WTC11 (cell line): Measurements from ENCODE around the gene MTX2. TPM values are rescaled to one million over a fixed set of nuclear protein-coding genes. Genes with fewer than 3 reads are reported as not detected.

ENCODE experiments used
- ATAC-seq: fragments of 200-7000 bp; cut with Tn5 transposase; 2 replicates; pipeline ENCODE4 v1.10.0; 2021; ENCODE audit warnings: mild to moderate bottlenecking, moderate library complexity
- CTCF ChIA-PET: fragments of 300-600 bp; sonication (Branson Sonifier 250); formaldehyde crosslinking; loops from one replicate; lab custom pipeline; 2021; ENCODE audit warnings: antibody characterized with exemption; lab: Charles Lee
- POLR2A ChIA-PET: fragments of 350-600 bp; sonication (Branson Sonifier 250); formaldehyde crosslinking; loops from one replicate; lab custom pipeline; 2021; ENCODE audit warnings: antibody characterized with exemption; lab: Charles Lee
- DNase-seq: peaks from one replicate; pipeline ENCODE4 v3.0.0; 2021; ENCODE audit warnings: low spot score
- H3K27ac Mint-ChIP-seq: 2 replicates; pipeline ENCODE4 v1.8.0; 2021; ENCODE audit warnings: mixed read lengths
- H3K27me3 Mint-ChIP-seq: 2 replicates; pipeline ENCODE4 v1.8.0; 2021; ENCODE audit warnings: low read depth, mild to moderate bottlenecking, moderate library complexity, mixed read lengths
- H3K36me3 Mint-ChIP-seq: 2 replicates; pipeline ENCODE4 v1.8.0; 2021; ENCODE audit warnings: mixed read lengths
- H3K4me1 Mint-ChIP-seq: 2 replicates; pipeline ENCODE4 v1.8.0; 2022; ENCODE audit warnings: mixed read lengths
- H3K4me3 Mint-ChIP-seq: 2 replicates; pipeline ENCODE4 v1.8.0; 2021; ENCODE audit warnings: mild to moderate bottlenecking, moderate library complexity, mixed read lengths
- H3K9me3 Mint-ChIP-seq: 2 replicates; pipeline ENCODE4 v1.8.0; 2021; ENCODE audit warnings: mixed read lengths
- ATF1 ChIP-seq: sonication (generic); formaldehyde crosslinking; IDR thresholded peaks from 2 replicates; pipeline ENCODE4 v1.8.1; 2023; ENCODE audit warnings: mild to moderate bottlenecking, moderate library complexity, missing genetic modification reagents
- ATF2 ChIP-seq: sonication (generic); formaldehyde crosslinking; IDR thresholded peaks from 2 replicates; pipeline ENCODE4 v1.8.1; 2022; ENCODE audit warnings: low read depth, missing genetic modification reagents, borderline replicate concordance
- ATF3 ChIP-seq: sonication (generic); formaldehyde crosslinking; conservative IDR thresholded peaks from 2 replicates; pipeline ENCODE4 v1.8.1; 2022; ENCODE audit warnings: mild to moderate bottlenecking, missing genetic modification reagents
- ATF6 ChIP-seq: sonication (generic); formaldehyde crosslinking; IDR thresholded peaks from 2 replicates; pipeline ENCODE4 v1.8.1; 2023; ENCODE audit warnings: mild to moderate bottlenecking, missing genetic modification reagents
- CREB1 ChIP-seq: sonication (generic); formaldehyde crosslinking; IDR thresholded peaks from 2 replicates; pipeline ENCODE4 v1.8.0; 2023; ENCODE audit warnings: mild to moderate bottlenecking, missing genetic modification reagents
- CTCF ChIP-seq: fragments of 200-600 bp; IDR thresholded peaks from 2 replicates; pipeline ENCODE4 v1.8.0; 2022; ENCODE audit warnings: antibody characterized with exemption
- ELF4 ChIP-seq: sonication (generic); formaldehyde crosslinking; IDR thresholded peaks from 2 replicates; pipeline ENCODE4 v1.8.1; 2022; ENCODE audit warnings: low read depth, mild to moderate bottlenecking, moderate library complexity, missing genetic modification reagents
- EMX1 ChIP-seq: fragments of 250-450 bp; sonication (Bioruptor Pico); IDR thresholded peaks from 2 replicates; pipeline ENCODE4 v1.8.0; 2021; ENCODE audit warnings: mild to moderate bottlenecking
- ERG ChIP-seq: fragments of 250-450 bp; sonication (Bioruptor Pico); IDR thresholded peaks from 2 replicates; pipeline ENCODE4 v1.8.0; 2021; ENCODE audit warnings: mild to moderate bottlenecking
- FOXJ3 ChIP-seq: sonication (generic); formaldehyde crosslinking; IDR thresholded peaks from 2 replicates; pipeline ENCODE4 v1.9.0; 2021; ENCODE audit warnings: missing genetic modification reagents, mild to moderate bottlenecking, borderline replicate concordance
- FOXK1 ChIP-seq: sonication (generic); formaldehyde crosslinking; IDR thresholded peaks from 2 replicates; pipeline ENCODE4 v1.8.0; 2022; ENCODE audit warnings: mild to moderate bottlenecking, moderate library complexity, missing genetic modification reagents
- GRHL2 ChIP-seq: fragments of 250-450 bp; sonication (Bioruptor Pico); IDR thresholded peaks from 2 replicates; pipeline ENCODE4 v1.8.0; 2022; ENCODE audit warnings: mild to moderate bottlenecking, moderate library complexity; ENCODE audit not compliant: insufficient replicate concordance, severe bottlenecking
- IRF2 ChIP-seq: sonication (generic); formaldehyde crosslinking; IDR thresholded peaks from 2 replicates; pipeline ENCODE4 v1.8.0; 2022; ENCODE audit warnings: low read depth, missing genetic modification reagents, borderline replicate concordance
- JUN ChIP-seq: sonication (generic); formaldehyde crosslinking; IDR thresholded peaks from 2 replicates; pipeline ENCODE4 v1.8.0; 2023; ENCODE audit warnings: mild to moderate bottlenecking, missing genetic modification reagents
- KAT7 ChIP-seq: sonication (generic); formaldehyde crosslinking; IDR thresholded peaks from 2 replicates; pipeline ENCODE4 v1.8.1; 2023; ENCODE audit warnings: missing genetic modification reagents, mild to moderate bottlenecking, borderline replicate concordance
- NFE2L1 ChIP-seq: sonication (generic); formaldehyde crosslinking; IDR thresholded peaks from 2 replicates; pipeline ENCODE4 v1.8.1; 2023; ENCODE audit warnings: missing genetic modification reagents
- NR2C2 ChIP-seq: sonication (generic); formaldehyde crosslinking; IDR thresholded peaks from 2 replicates; pipeline ENCODE4 v1.8.0; 2022; ENCODE audit warnings: mild to moderate bottlenecking, missing genetic modification reagents
- NR3C1 ChIP-seq: sonication (generic); formaldehyde crosslinking; conservative IDR thresholded peaks from 2 replicates; pipeline ENCODE4 v1.8.1; 2023; ENCODE audit warnings: low read depth, mild to moderate bottlenecking, missing genetic modification reagents
- OVOL2 ChIP-seq: fragments of 250-450 bp; sonication (Bioruptor Pico); IDR thresholded peaks from 2 replicates; pipeline ENCODE4 v1.9.0; 2021; ENCODE audit warnings: mild to moderate bottlenecking, borderline replicate concordance
- SMAD4 ChIP-seq: sonication (generic); formaldehyde crosslinking; IDR thresholded peaks from 2 replicates; pipeline ENCODE4 v1.8.0; 2022; ENCODE audit warnings: mild to moderate bottlenecking, missing genetic modification reagents
- ZBTB43 ChIP-seq: sonication (generic); formaldehyde crosslinking; IDR thresholded peaks from 2 replicates; pipeline ENCODE4 v1.8.1; 2023; ENCODE audit warnings: mild to moderate bottlenecking, missing genetic modification reagents
- ZMAT4 ChIP-seq: fragments of 250-450 bp; sonication (Bioruptor Pico); IDR thresholded peaks from 2 replicates; pipeline ENCODE4 v1.9.0; 2021; ENCODE audit warnings: mild to moderate bottlenecking
- ZNF121 ChIP-seq: sonication (generic); formaldehyde crosslinking; IDR thresholded peaks from 2 replicates; pipeline ENCODE4 v1.8.0; 2023; ENCODE audit warnings: missing genetic modification reagents
- ZNF232 ChIP-seq: sonication (generic); formaldehyde crosslinking; IDR thresholded peaks from 2 replicates; pipeline ENCODE4 v1.8.0; 2022; ENCODE audit warnings: mild to moderate bottlenecking, missing genetic modification reagents
- ZNF281 ChIP-seq: sonication (generic); formaldehyde crosslinking; IDR thresholded peaks from 2 replicates; pipeline ENCODE4 v1.8.0; 2023; ENCODE audit warnings: mild to moderate bottlenecking, missing genetic modification reagents
- ZNF396 ChIP-seq: fragments of 250-450 bp; sonication (Bioruptor Pico); IDR thresholded peaks from 2 replicates; pipeline ENCODE4 v1.8.0; 2021; ENCODE audit warnings: mild to moderate bottlenecking, moderate library complexity, borderline replicate concordance
- ZNF423 ChIP-seq: fragments of 250-450 bp; sonication (Bioruptor Pico); IDR thresholded peaks from 2 replicates; pipeline ENCODE4 v2.1.2; 2022; ENCODE audit warnings: mild to moderate bottlenecking, moderate library complexity
- total RNA-seq: library from RNA; stranded (reverse); gene quantifications from 3 replicates; pipeline ENCODE4 v1.2.3, GENCODE V29; 2021

MTX2 gene
- total RNA-seq, 1 experiment from 2014 or later: 33.6 TPM

- CTCF ChIA-PET: interaction anchor here (1.4 kb wide), 1 partner anchor 378 kb away, joined by 3 read pairs; no protein-coding TSS in a partner anchor
- H3K9me3 Mint-ChIP-seq: no peaks in the 10 kb centered on the region
- no peaks in the 10 kb centered on the region for H3K36me3 Mint-ChIP-seq
- peaks cover 13% of the 10 kb centered on the region for H3K4me1 Mint-ChIP-seq
- H3K4me3 Mint-ChIP-seq: no peak overlapping the region
- no peak for TF ChIP-seq CTCF
- TF ChIP-seq NR3C1 (CRISPR knock-in tag): no peak
- no peak for TF ChIP-seq CREB1
- TF ChIP-seq ZNF232 (CRISPR knock-in tag): no peak
- TF ChIP-seq ELF4: no peak
- no peak for TF ChIP-seq GRHL2 (CRISPR knock-in tag)
- no peak for TF ChIP-seq KAT7
- no peak for TF ChIP-seq ATF2
- TF ChIP-seq ZNF121 (CRISPR knock-in tag): no peak
- no peak for TF ChIP-seq ERG (CRISPR knock-in tag)
- TF ChIP-seq OVOL2 (CRISPR knock-in tag): no peak
- no peak for TF ChIP-seq SMAD4 (CRISPR knock-in tag)
- TF ChIP-seq EMX1 (CRISPR knock-in tag): no peak
- TF ChIP-seq ZBTB43 (CRISPR knock-in tag): no peak
- no peak for TF ChIP-seq ATF6
- no peak for TF ChIP-seq ATF3 (CRISPR knock-in tag)
- no peak for TF ChIP-seq JUN (CRISPR knock-in tag)
- TF ChIP-seq ZMAT4 (CRISPR knock-in tag): no peak
- POLR2A ChIA-PET: no interaction called here
- DNase-seq (no peak), ATAC-seq (no peak)
- H3K27me3 Mint-ChIP-seq: no peaks in the 10 kb centered on the region; the same call in 1 of the 2 replicates
- H3K27ac Mint-ChIP-seq: no peak overlapping the region
Measured at GRCh38 chr2:176272870-176273459, 3.7 kb downstream of the MTX2 start.

GRCh38 chr2:176278927-176279326, 9.7 kb downstream of the MTX2 start:
- H3K27me3 Mint-ChIP-seq: no peaks in the 10 kb centered on the region
- no peak overlapping the region for H3K27ac Mint-ChIP-seq
- TF ChIP-seq ZNF281 (CRISPR knock-in tag): no peak
- TF ChIP-seq IRF2 (CRISPR knock-in tag): no peak
- TF ChIP-seq NR2C2 (CRISPR knock-in tag): no peak
- TF ChIP-seq FOXJ3 (CRISPR knock-in tag): no peak
- TF ChIP-seq ZNF423 (CRISPR knock-in tag): no peak
- no peak for TF ChIP-seq ATF1
- TF ChIP-seq FOXK1 (CRISPR knock-in tag): no peak
- TF ChIP-seq NFE2L1 (CRISPR knock-in tag): no peak
- no peak for TF ChIP-seq ZNF396
- ChIA-PET CTCF (no interaction called here), POLR2A (no interaction called here)
- peaks cover 16% of the 10 kb centered on the region for H3K4me1 Mint-ChIP-seq
- DNase-seq (no peak), ATAC-seq (no peak)
- no peaks in the 10 kb centered on the region for H3K36me3 Mint-ChIP-seq
- H3K9me3 Mint-ChIP-seq: no peaks in the 10 kb centered on the region
- H3K4me3 Mint-ChIP-seq: no peak overlapping the region
